ENCODE measurements around the gene ZBED6.

Gene ZBED6

GRCh38 chr1:203813581-203814341 is 18.3 kb downstream of the ZBED6 start:
- H4K20me1 ChIP-seq (ENCODE audit: insufficient read depth, low read length) = peaks cover 14% of the 10 kb centered on the region; the same call in 1 of the 2 replicates
- no peak overlapping the region for H3K4me2 ChIP-seq (ENCODE audit: low read length)
- no peak overlapping the region for H3K9ac ChIP-seq (ENCODE audit: low read length)
- peaks cover 82% of the 10 kb centered on the region for H3K79me2 ChIP-seq (ENCODE audit: low read length)
- no peak for TF ChIP-seq EZH2phosphoT487 (IDR thresholded peaks at IDR 0.05; ENCODE audit: low read depth)
- TF ChIP-seq CTCF (IDR thresholded peaks at IDR 0.05; ENCODE audit: low read depth, low read length) = no peak
- peaks cover 24% of the 10 kb centered on the region for H3K4me1 ChIP-seq (ENCODE audit: low read length)
- H3K27me3 ChIP-seq (ENCODE audit: low read depth, low read length) = no peaks in the 10 kb centered on the region
- H3K9me3 ChIP-seq (ENCODE audit: insufficient read depth, low read length) = no peaks in the 10 kb centered on the region
- no peak overlapping the region for H3K27ac ChIP-seq (ENCODE audit: low read length)
- no peak overlapping the region for H2AFZ ChIP-seq (ENCODE audit: low read depth, low read length)
- peaks cover 47% of the 10 kb centered on the region for H3K36me3 ChIP-seq (replicated peaks; ENCODE audit: low read depth, low read length)
- no peak overlapping the region for H3K4me3 ChIP-seq (ENCODE audit: low read length)

GRCh38 chr1:203818399-203818798 is 23.0 kb downstream of the ZBED6 start:
- Histone ChIP-seq H3K79me2 (ENCODE audit: low read length) (peaks cover 80% of the 10 kb centered on the region), H3K4me1 (ENCODE audit: low read length) (peaks cover 43% of the 10 kb centered on the region), H2AFZ (ENCODE audit: low read depth, low read length) (no peak overlapping the region), H3K9me3 (ENCODE audit: insufficient read depth, low read length) (no peaks in the 10 kb centered on the region), H3K36me3 (replicated peaks; ENCODE audit: low read depth, low read length) (peaks cover 65% of the 10 kb centered on the region), H3K4me2 (ENCODE audit: low read length) (peak overlapping the region; percentile 74), H3K27me3 (ENCODE audit: low read depth, low read length) (no peaks in the 10 kb centered on the region), H3K27ac (ENCODE audit: low read length) (peak overlapping the region; percentile 85), H3K9ac (ENCODE audit: low read length) (peak overlapping the region; percentile 43), H4K20me1 (ENCODE audit: insufficient read depth, low read length) (peaks cover 21% of the 10 kb centered on the region), H3K4me3 (ENCODE audit: low read length) (peak overlapping the region; percentile 38; the same call in 1 of the 2 replicates)
- no peak for TF ChIP-seq CTCF (IDR thresholded peaks at IDR 0.05; ENCODE audit: low read depth, low read length)
- no peak for TF ChIP-seq EZH2phosphoT487 (IDR thresholded peaks at IDR 0.05; ENCODE audit: low read depth)

- H3K36me3 ChIP-seq (replicated peaks; ENCODE audit: low read depth, low read length) = peaks cover 64% of the 10 kb centered on the region
- H3K4me1 ChIP-seq (ENCODE audit: low read length) = peaks cover 67% of the 10 kb centered on the region
- peak overlapping the region; percentile 20; the same call in 1 of the 2 replicates for H3K4me3 ChIP-seq (ENCODE audit: low read length)
- no peak overlapping the region for H2AFZ ChIP-seq (ENCODE audit: low read depth, low read length)
- peaks cover 15% of the 10 kb centered on the region; the same call in 1 of the 2 replicates for H4K20me1 ChIP-seq (ENCODE audit: insufficient read depth, low read length)
- H3K4me2 ChIP-seq (ENCODE audit: low read length) = peak overlapping the region; percentile 57
- H3K27ac ChIP-seq (ENCODE audit: low read length) = peak overlapping the region; percentile 75
- peak overlapping the region; percentile 48 for H3K9ac ChIP-seq (ENCODE audit: low read length)
- H3K9me3 ChIP-seq (ENCODE audit: insufficient read depth, low read length) = no peaks in the 10 kb centered on the region
- no peaks in the 10 kb centered on the region for H3K27me3 ChIP-seq (ENCODE audit: low read depth, low read length)
- no peak for TF ChIP-seq CTCF (IDR thresholded peaks at IDR 0.05; ENCODE audit: low read depth, low read length)
- no peak for TF ChIP-seq EZH2phosphoT487 (IDR thresholded peaks at IDR 0.05; ENCODE audit: low read depth)
- H3K79me2 ChIP-seq (ENCODE audit: low read length) = peaks cover 81% of the 10 kb centered on the region
Measured at GRCh38 chr1:203823306-203823705, 27.9 kb downstream of the ZBED6 start.

- Histone ChIP-seq H3K4me3 (ENCODE audit: low read length) (no peak overlapping the region), H3K9me3 (ENCODE audit: insufficient read depth, low read length) (no peaks in the 10 kb centered on the region), H2AFZ (ENCODE audit: low read depth, low read length) (no peak overlapping the region), H3K9ac (ENCODE audit: low read length) (no peak overlapping the region), H3K36me3 (replicated peaks; ENCODE audit: low read depth, low read length) (peaks cover 68% of the 10 kb centered on the region), H3K27me3 (ENCODE audit: low read depth, low read length) (no peaks in the 10 kb centered on the region), H4K20me1 (ENCODE audit: insufficient read depth, low read length) (peaks cover 15% of the 10 kb centered on the region; the same call in 1 of the 2 replicates), H3K4me1 (ENCODE audit: low read length) (peaks cover 76% of the 10 kb centered on the region), H3K4me2 (ENCODE audit: low read length) (no peak overlapping the region), H3K27ac (ENCODE audit: low read length) (0 out of 2 replicates have a peak overlapping the region, but pooled peaks have one; percentile 2), H3K79me2 (ENCODE audit: low read length) (peaks cover 70% of the 10 kb centered on the region)
- no peak for TF ChIP-seq CTCF (IDR thresholded peaks at IDR 0.05; ENCODE audit: low read depth, low read length)
- no peak for TF ChIP-seq EZH2phosphoT487 (IDR thresholded peaks at IDR 0.05; ENCODE audit: low read depth)
Measured at GRCh38 chr1:203826175-203826574, 30.8 kb downstream of the ZBED6 start.
